ENCODE measurements around the gene KCNH1. TPM values are rescaled to one million over a fixed set of nuclear protein-coding genes. Genes with fewer than 3 reads are reported as not detected.

The KCNH1 gene
- total and polyA plus RNA-seq, 2 donors: 0.62 to 0.85 TPM

DNA sequence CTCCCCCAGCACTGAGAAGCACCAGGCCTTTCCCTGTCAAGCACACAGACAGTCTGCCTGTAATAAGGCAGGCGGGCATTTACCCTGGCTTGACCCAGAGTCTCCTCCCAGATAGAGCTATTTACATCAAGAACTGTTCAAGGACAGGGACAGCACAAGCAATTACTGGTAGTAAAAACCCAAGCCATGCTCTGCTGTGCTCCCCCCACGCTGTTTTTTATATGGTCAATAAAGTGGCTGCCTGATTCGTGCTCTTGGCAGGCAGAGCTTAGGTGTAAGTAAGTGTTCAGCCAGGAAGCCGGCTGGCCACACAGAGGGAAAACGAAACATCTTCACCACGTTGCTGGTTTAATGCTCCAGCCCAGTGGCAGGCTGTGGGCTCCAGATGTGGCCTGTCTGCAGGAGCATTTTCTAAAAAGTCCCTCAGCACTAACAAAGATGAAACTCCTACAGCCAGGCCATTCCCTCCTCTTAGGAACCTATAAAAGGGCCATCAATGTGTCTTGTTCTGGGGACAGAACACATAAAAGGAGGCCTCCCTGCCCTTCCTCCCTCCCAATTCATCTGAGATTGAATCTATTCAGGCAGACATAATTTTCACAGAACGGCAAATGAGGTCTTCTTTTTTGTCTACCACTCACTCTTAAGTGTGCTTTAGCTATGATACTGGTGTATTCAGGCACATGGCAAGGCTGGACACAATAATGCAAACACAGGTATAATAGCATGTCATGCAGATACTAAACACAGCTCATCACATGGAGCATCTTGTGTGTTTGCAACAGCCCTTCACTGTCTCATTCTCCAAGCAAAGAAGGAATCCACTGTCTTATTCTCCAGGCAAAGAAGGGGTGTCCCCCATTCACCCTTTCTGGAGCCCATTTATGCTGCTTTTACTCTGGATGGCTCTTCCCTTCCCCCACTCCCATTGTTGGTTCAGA is 426.4 kb downstream of the KCNH1 start:
- Histone ChIP-seq H3K27me3 (ENCODE audit: control insufficient read depth in 2 of 2, insufficient read depth in 1 of 2, low read length in 1 of 2) (no peaks in the 10 kb centered on the region), H3K9me3 (ENCODE audit: control insufficient read depth in 2 of 2, insufficient read depth in 1 of 2, low read length in 1 of 2) (no peaks in the 10 kb centered on the region), H3K27ac (ENCODE audit: low read depth in 1 of 2, low read length in 1 of 2) (no peak overlapping the region), H3K4me1 (ENCODE audit: control insufficient read depth in 2 of 2, insufficient read depth in 2 of 2, low read length in 2 of 2) (no peaks in the 10 kb centered on the region), H3K4me3 (ENCODE audit: low read length in 2 of 2) (no peak overlapping the region), H3K36me3 (ENCODE audit: control insufficient read depth in 2 of 2, insufficient read depth in 2 of 2, low read length in 1 of 2) (no peaks in the 10 kb centered on the region)
- 90% methylated on average over 7 of the region's 7 CpGs for WGBS
- DNase-seq (ENCODE audit: low read depth in 6 of 9, low spot score in 9 of 9): no peak

DNA sequence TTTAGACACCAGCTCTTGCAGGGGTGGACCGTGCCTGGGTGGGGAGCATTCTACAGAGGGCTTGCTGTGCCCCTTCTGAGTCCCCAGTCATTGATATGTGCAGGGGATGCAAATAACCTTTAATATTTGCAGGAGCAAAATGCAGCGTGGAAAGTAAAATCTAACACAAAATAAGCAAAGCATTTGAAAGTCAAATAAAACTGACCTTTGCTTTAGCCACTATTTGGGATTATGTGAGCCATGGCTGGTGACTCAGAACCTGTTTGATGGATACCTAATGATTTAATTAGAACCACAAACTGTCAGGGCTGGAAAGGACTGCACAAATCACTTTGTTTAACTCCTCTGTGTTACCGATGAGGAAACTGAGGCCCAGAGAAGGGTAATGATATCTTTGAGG is 427.7 kb downstream of the KCNH1 start:
- no peak overlapping the region for H3K27ac ChIP-seq (ENCODE audit: low read depth in 1 of 2, low read length in 1 of 2)
- H3K4me3 ChIP-seq (ENCODE audit: low read length in 2 of 2): no peak overlapping the region
- no peaks in the 10 kb centered on the region for H3K27me3 ChIP-seq (ENCODE audit: control insufficient read depth in 2 of 2, insufficient read depth in 1 of 2, low read length in 1 of 2)
- DNase-seq (ENCODE audit: low read depth in 6 of 9, low spot score in 9 of 9): no peak
- H3K36me3 ChIP-seq (ENCODE audit: control insufficient read depth in 2 of 2, insufficient read depth in 2 of 2, low read length in 1 of 2): no peaks in the 10 kb centered on the region
- WGBS: 98% methylated on average over 3 of the region's 3 CpGs
- no peaks in the 10 kb centered on the region for H3K9me3 ChIP-seq (ENCODE audit: control insufficient read depth in 2 of 2, insufficient read depth in 1 of 2, low read length in 1 of 2)
- no peaks in the 10 kb centered on the region for H3K4me1 ChIP-seq (ENCODE audit: control insufficient read depth in 2 of 2, insufficient read depth in 2 of 2, low read length in 2 of 2)

DNA sequence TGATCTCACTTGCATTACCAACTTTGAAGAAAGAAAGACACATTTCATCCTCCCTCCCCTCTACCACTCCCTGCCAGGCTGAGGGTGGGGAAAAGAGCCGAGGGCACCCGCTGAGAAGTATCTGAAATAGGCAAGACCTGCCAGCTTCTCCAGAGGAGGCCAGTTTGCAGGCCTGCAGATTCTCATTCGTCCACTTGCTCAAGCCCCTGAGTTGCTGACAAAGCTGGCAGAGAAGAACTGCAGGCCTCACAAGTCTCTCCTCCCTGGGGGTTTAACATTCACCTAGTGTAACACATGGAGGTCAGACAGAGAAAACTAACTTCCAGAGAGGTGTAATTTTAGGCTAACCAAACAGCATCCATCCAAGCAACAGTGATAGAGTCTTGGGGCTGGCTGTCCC is 428.9 kb downstream of the KCNH1 start:
- H3K27ac ChIP-seq (ENCODE audit: low read depth in 1 of 2, low read length in 1 of 2): no peak overlapping the region
- 96% methylated on average over 3 of the region's 3 CpGs for WGBS
- H3K27me3 ChIP-seq (ENCODE audit: control insufficient read depth in 2 of 2, insufficient read depth in 1 of 2, low read length in 1 of 2): no peaks in the 10 kb centered on the region
- DNase-seq (ENCODE audit: low read depth in 6 of 9, low spot score in 9 of 9): no peak
- H3K4me3 ChIP-seq (ENCODE audit: low read length in 2 of 2): no peak overlapping the region
- H3K9me3 ChIP-seq (ENCODE audit: control insufficient read depth in 2 of 2, insufficient read depth in 1 of 2, low read length in 1 of 2): no peaks in the 10 kb centered on the region
- H3K4me1 ChIP-seq (ENCODE audit: control insufficient read depth in 2 of 2, insufficient read depth in 2 of 2, low read length in 2 of 2): no peaks in the 10 kb centered on the region
- H3K36me3 ChIP-seq (ENCODE audit: control insufficient read depth in 2 of 2, insufficient read depth in 2 of 2, low read length in 1 of 2): no peaks in the 10 kb centered on the region

DNA sequence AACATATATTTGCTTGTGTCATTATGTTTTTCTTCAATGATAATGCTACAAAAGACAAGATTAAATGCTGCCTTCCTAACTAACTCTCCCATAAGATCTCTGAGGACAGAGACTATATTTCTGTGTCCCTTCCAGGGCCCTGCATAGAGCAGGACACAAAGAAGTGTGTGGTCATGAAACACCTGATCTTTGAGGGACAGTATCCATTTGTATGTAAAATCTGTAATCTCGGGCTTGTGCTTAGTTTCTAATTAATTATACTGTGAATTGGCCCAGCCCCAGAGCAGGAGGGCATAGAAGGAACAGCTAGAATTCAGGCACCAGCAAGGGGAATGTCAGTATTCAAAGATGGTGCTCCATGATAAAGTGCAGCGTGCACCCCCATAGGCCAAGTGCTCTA is 430.4 kb downstream of the KCNH1 start:
- WGBS: 96% methylated on average over 2 of the region's 2 CpGs
- Histone ChIP-seq H3K36me3 (ENCODE audit: control insufficient read depth in 2 of 2, insufficient read depth in 2 of 2, low read length in 1 of 2) (no peaks in the 10 kb centered on the region), H3K4me1 (ENCODE audit: control insufficient read depth in 2 of 2, insufficient read depth in 2 of 2, low read length in 2 of 2) (no peaks in the 10 kb centered on the region), H3K4me3 (ENCODE audit: low read length in 2 of 2) (no peak overlapping the region), H3K9me3 (ENCODE audit: control insufficient read depth in 2 of 2, insufficient read depth in 1 of 2, low read length in 1 of 2) (no peaks in the 10 kb centered on the region), H3K27ac (ENCODE audit: low read depth in 1 of 2, low read length in 1 of 2) (no peak overlapping the region), H3K27me3 (ENCODE audit: control insufficient read depth in 2 of 2, insufficient read depth in 1 of 2, low read length in 1 of 2) (no peaks in the 10 kb centered on the region)
- no peak for DNase-seq (ENCODE audit: low read depth in 6 of 9, low spot score in 9 of 9)

DNA sequence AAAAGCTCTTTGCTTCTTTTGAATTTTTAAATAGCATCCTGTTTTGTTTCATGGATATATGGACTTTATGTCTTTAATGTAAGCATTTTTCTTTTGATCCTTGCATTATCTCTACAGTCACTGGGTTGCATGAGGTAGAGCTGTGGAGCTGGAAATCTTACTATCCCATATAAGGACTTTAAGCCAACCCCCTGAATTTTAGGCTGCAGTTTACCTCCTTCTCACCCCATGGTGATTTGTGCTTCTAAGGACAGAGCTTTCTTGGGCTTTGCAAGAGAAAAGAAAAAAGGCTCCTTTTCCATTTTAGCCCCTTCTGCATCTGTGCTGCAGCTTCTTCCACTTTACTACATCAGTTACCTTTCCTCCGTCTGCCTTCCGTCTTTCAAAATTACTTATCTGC is 431.4 kb downstream of the KCNH1 start:
- H3K27me3 ChIP-seq (ENCODE audit: control insufficient read depth in 2 of 2, insufficient read depth in 1 of 2, low read length in 1 of 2): no peaks in the 10 kb centered on the region
- H3K4me3 ChIP-seq (ENCODE audit: low read length in 2 of 2): no peak overlapping the region
- no peaks in the 10 kb centered on the region for H3K4me1 ChIP-seq (ENCODE audit: control insufficient read depth in 2 of 2, insufficient read depth in 2 of 2, low read length in 2 of 2)
- no peak overlapping the region for H3K27ac ChIP-seq (ENCODE audit: low read depth in 1 of 2, low read length in 1 of 2)
- 97% methylated on average over 2 of the region's 2 CpGs for WGBS
- H3K9me3 ChIP-seq (ENCODE audit: control insufficient read depth in 2 of 2, insufficient read depth in 1 of 2, low read length in 1 of 2): no peaks in the 10 kb centered on the region
- H3K36me3 ChIP-seq (ENCODE audit: control insufficient read depth in 2 of 2, insufficient read depth in 2 of 2, low read length in 1 of 2): no peaks in the 10 kb centered on the region
- no peak for DNase-seq (ENCODE audit: low read depth in 6 of 9, low spot score in 9 of 9)

DNA sequence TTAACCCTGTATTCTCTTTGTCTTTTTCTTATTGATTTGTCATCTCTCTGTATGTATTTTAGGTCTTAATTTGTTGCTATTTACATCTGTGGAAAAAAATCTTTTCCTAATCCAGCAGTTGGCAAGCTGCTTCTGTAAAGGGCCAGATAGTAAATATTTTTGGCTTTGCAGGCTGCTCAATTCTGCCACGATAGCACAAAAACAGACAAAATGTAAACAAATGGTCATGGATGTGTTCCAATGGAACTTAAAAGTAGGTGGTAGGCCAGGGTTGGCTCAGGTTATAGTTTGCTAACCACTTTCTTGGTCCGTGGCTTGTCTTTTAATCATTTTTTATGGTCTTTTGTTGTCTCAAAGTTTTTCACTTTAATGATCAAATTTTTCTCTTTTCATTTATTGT is 433.4 kb downstream of the KCNH1 start:
- H3K4me1 ChIP-seq (ENCODE audit: control insufficient read depth in 2 of 2, insufficient read depth in 2 of 2, low read length in 2 of 2): no peaks in the 10 kb centered on the region
- H3K36me3 ChIP-seq (ENCODE audit: control insufficient read depth in 2 of 2, insufficient read depth in 2 of 2, low read length in 1 of 2): no peaks in the 10 kb centered on the region
- H3K4me3 ChIP-seq (ENCODE audit: low read length in 2 of 2): no peak overlapping the region
- H3K27ac ChIP-seq (ENCODE audit: low read depth in 1 of 2, low read length in 1 of 2): no peak overlapping the region
- WGBS: 89% methylated on average over 2 of the region's 2 CpGs
- H3K9me3 ChIP-seq (ENCODE audit: control insufficient read depth in 2 of 2, insufficient read depth in 1 of 2, low read length in 1 of 2): no peaks in the 10 kb centered on the region
- DNase-seq (ENCODE audit: low read depth in 6 of 9, low spot score in 9 of 9): no peak
- H3K27me3 ChIP-seq (ENCODE audit: control insufficient read depth in 2 of 2, insufficient read depth in 1 of 2, low read length in 1 of 2): no peaks in the 10 kb centered on the region

DNA sequence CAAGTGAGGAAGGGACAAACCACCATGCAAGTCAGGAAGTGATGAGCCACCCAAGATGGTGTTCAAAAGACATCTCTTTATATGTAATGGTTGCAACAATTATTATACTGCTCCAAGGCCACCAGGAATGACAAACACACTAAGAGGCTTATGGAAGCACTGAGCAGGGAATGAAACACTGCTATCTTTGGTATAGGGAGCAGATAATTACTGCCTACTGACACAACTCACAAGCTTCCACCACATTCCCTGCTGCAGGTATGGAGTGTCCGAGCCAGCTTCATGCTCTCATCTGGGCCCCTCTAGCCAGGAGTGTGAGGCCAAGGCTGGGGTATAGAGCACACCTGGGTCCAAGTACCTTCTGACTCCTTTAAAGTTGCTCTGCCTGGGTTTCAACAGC is 433.9 kb downstream of the KCNH1 start:
- H3K27ac ChIP-seq (ENCODE audit: low read depth in 1 of 2, low read length in 1 of 2): no peak overlapping the region
- no peaks in the 10 kb centered on the region for H3K36me3 ChIP-seq (ENCODE audit: control insufficient read depth in 2 of 2, insufficient read depth in 2 of 2, low read length in 1 of 2)
- no peaks in the 10 kb centered on the region for H3K27me3 ChIP-seq (ENCODE audit: control insufficient read depth in 2 of 2, insufficient read depth in 1 of 2, low read length in 1 of 2)
- no peaks in the 10 kb centered on the region for H3K4me1 ChIP-seq (ENCODE audit: control insufficient read depth in 2 of 2, insufficient read depth in 2 of 2, low read length in 2 of 2)
- DNase-seq (ENCODE audit: low read depth in 6 of 9, low spot score in 9 of 9): no peak
- WGBS: 95% methylated on average over 1 of the region's 1 CpG
- H3K9me3 ChIP-seq (ENCODE audit: control insufficient read depth in 2 of 2, insufficient read depth in 1 of 2, low read length in 1 of 2): no peaks in the 10 kb centered on the region
- H3K4me3 ChIP-seq (ENCODE audit: low read length in 2 of 2): no peak overlapping the region

DNA sequence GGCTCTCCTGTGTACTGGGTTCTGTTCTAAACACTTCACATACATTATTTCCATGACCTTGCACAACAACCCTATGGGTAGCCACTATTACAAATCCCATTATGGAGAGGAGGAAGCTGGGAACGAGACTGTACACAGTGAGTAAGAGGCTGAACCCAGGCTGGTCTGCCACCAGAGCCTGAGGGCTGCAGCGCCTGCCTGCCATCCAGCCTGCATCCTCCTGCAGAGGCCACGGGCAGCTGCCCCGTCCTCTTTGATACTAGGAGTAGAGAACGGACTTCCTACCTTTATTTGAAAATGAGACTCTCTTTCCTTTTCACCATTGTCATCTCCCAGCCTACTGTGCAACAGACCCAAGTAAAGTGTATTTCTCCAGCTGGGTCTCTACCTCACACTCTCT is 435.3 kb downstream of the KCNH1 start:
- Histone ChIP-seq H3K4me3 (ENCODE audit: low read length in 2 of 2) (no peak overlapping the region), H3K27me3 (ENCODE audit: control insufficient read depth in 2 of 2, insufficient read depth in 1 of 2, low read length in 1 of 2) (no peaks in the 10 kb centered on the region), H3K27ac (ENCODE audit: low read depth in 1 of 2, low read length in 1 of 2) (no peak overlapping the region), H3K9me3 (ENCODE audit: control insufficient read depth in 2 of 2, insufficient read depth in 1 of 2, low read length in 1 of 2) (no peaks in the 10 kb centered on the region), H3K4me1 (ENCODE audit: control insufficient read depth in 2 of 2, insufficient read depth in 2 of 2, low read length in 2 of 2) (no peaks in the 10 kb centered on the region), H3K36me3 (ENCODE audit: control insufficient read depth in 2 of 2, insufficient read depth in 2 of 2, low read length in 1 of 2) (no peaks in the 10 kb centered on the region)
- no peak for DNase-seq (ENCODE audit: low read depth in 6 of 9, low spot score in 9 of 9)
- WGBS: 96% methylated on average over 5 of the region's 5 CpGs

DNA sequence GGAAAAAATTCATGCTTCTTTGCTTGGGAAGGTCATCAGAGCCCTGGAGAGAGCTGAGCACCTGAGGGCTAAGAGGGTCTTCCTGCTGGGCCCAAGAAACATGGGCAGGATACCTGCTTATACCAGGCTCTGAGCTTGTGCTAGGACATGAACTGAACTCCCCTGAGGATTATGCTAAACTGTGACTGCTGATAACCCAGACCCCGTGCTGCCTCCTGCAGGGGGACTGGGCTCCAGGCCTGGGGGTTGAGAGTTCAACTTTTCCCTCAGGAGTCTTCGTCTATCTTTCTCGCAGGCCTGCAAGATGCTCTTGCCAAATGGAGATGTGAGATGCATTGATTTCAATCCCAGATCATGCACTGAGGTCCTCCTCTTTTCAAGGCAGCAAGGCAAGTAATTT is 436.8 kb downstream of the KCNH1 start:
- 95% methylated on average over 3 of the region's 3 CpGs for WGBS
- no peaks in the 10 kb centered on the region for H3K27me3 ChIP-seq (ENCODE audit: control insufficient read depth in 2 of 2, insufficient read depth in 1 of 2, low read length in 1 of 2)
- peaks cover 0 to 8% of the 10 kb centered on the region in 2 donors for H3K4me1 ChIP-seq (ENCODE audit: control insufficient read depth in 2 of 2, insufficient read depth in 2 of 2, low read length in 2 of 2)

More for the DNA sequence above, 436.8 kb downstream of the KCNH1 start:
- Histone ChIP-seq H3K36me3 (ENCODE audit: control insufficient read depth in 2 of 2, insufficient read depth in 2 of 2, low read length in 1 of 2) (no peaks in the 10 kb centered on the region), H3K4me3 (ENCODE audit: low read length in 2 of 2) (no peak overlapping the region), H3K27ac (ENCODE audit: low read depth in 1 of 2, low read length in 1 of 2) (no peak overlapping the region), H3K9me3 (ENCODE audit: control insufficient read depth in 2 of 2, insufficient read depth in 1 of 2, low read length in 1 of 2) (no peaks in the 10 kb centered on the region)
- no peak for DNase-seq (ENCODE audit: low read depth in 6 of 9, low spot score in 9 of 9)
